GM23338 (cell line): Measurements from ENCODE around the gene FEN1. TPM values are rescaled to one million over a fixed set of nuclear protein-coding genes. Genes with fewer than 3 reads are reported as not detected.

ENCODE experiments used
- ATAC-seq: fragments of 200-7000 bp; cut with Tn5 transposase; 3 replicates; pipeline ENCODE4 v1.9.1; 2020
- DNase-seq: peaks from one replicate; pipeline ENCODE4 v3.0.0-alpha.2; 2015; ENCODE audit warnings: low spot score
- H2AFZ ChIP-seq: fragments of 200-600 bp; sonication (generic); 2 replicates; pipeline ENCODE4 v1.8.0; 2016; ENCODE audit warnings: antibody characterized with exemption, mild to moderate bottlenecking, moderate library complexity
- H3F3A ChIP-seq: fragments of 200-600 bp; sonication (generic); replicated peaks from 2 replicates; pipeline ENCODE4 v1.8.0; 2017; ENCODE audit warnings: antibody characterized with exemption, mixed run types, low read depth
- H3K27ac ChIP-seq: fragments of 200-600 bp; sonication (generic); 2 replicates; pipeline ENCODE4 v1.6.1; 2016; ENCODE audit warnings: low read depth
- H3K27me3 ChIP-seq: fragments of 200-600 bp; sonication (generic); 2 replicates; pipeline ENCODE4 v1.8.0; 2016; ENCODE audit warnings: mild to moderate bottlenecking, mixed run types, moderate library complexity; ENCODE audit not compliant: insufficient read depth
- H3K36me3 ChIP-seq: fragments of 200-600 bp; sonication (generic); 2 replicates; pipeline ENCODE4 v1.8.0; 2016; ENCODE audit warnings: mild to moderate bottlenecking; ENCODE audit not compliant: insufficient read depth
- H3K4me1 ChIP-seq: fragments of 200-600 bp; sonication (generic); 2 replicates; pipeline ENCODE4 v1.8.0; 2016; ENCODE audit warnings: mild to moderate bottlenecking, moderate library complexity; ENCODE audit not compliant: insufficient read depth
- H3K4me2 ChIP-seq: fragments of 200-600 bp; sonication (generic); 2 replicates; pipeline ENCODE4 v1.7.1; 2017; ENCODE audit warnings: mixed run types
- H3K4me3 ChIP-seq: fragments of 200-600 bp; sonication (generic); 2 replicates; pipeline ENCODE4 v1.6.1; 2016; ENCODE audit warnings: mixed run types
- H3K79me2 ChIP-seq: fragments of 200-600 bp; sonication (generic); replicated peaks from 2 replicates; pipeline ENCODE4 v1.8.0; 2017; ENCODE audit warnings: mild to moderate bottlenecking; ENCODE audit not compliant: insufficient read depth
- H3K9me2 ChIP-seq: fragments of 200-600 bp; sonication (generic); 2 replicates; pipeline ENCODE4 v1.8.0; 2017; ENCODE audit not compliant: insufficient read depth
- H4K20me1 ChIP-seq: fragments of 200-600 bp; sonication (generic); replicated peaks from 2 replicates; pipeline ENCODE4 v1.8.0; 2017; ENCODE audit warnings: mild to moderate bottlenecking; ENCODE audit not compliant: insufficient read depth
- H3K27ac Mint-ChIP-seq: 2 replicates; pipeline ENCODE4 v1.8.0; 2020; ENCODE audit warnings: inconsistent platforms, mild to moderate bottlenecking, moderate library complexity, mixed read lengths
- H3K27me3 Mint-ChIP-seq: 3 replicates; pipeline ENCODE4 v1.8.0; 2022; ENCODE audit warnings: low read depth, mild to moderate bottlenecking, moderate library complexity, mixed read lengths, inconsistent platforms; ENCODE audit not compliant: insufficient read depth, poor library complexity
- H3K36me3 Mint-ChIP-seq: 3 replicates; pipeline ENCODE4 v1.8.0; 2021; ENCODE audit warnings: low read depth, mild to moderate bottlenecking, inconsistent platforms, moderate library complexity, mixed read lengths
- H3K4me1 Mint-ChIP-seq: 3 replicates; pipeline ENCODE4 v1.8.0; 2020; ENCODE audit warnings: mild to moderate bottlenecking, inconsistent platforms, mixed read lengths
- H3K4me3 Mint-ChIP-seq: 3 replicates; pipeline ENCODE4 v1.8.0; 2021; ENCODE audit warnings: moderate library complexity, mild to moderate bottlenecking, inconsistent platforms, mixed read lengths
- H3K9me3 Mint-ChIP-seq: 3 replicates; pipeline ENCODE4 v1.8.0; 2020; ENCODE audit warnings: moderate library complexity, mild to moderate bottlenecking, inconsistent platforms, mixed read lengths
- CREB1 ChIP-seq: fragments of 250-450 bp; sonication (Bioruptor Pico); IDR thresholded peaks from 2 replicates; pipeline ENCODE4 v1.5.0; 2020; ENCODE audit warnings: low read depth, mild to moderate bottlenecking, moderate library complexity
- CTCF ChIP-seq, 2 experiments: fragments of 200-600 bp in 1 of 2; sonication (generic) in 1 of 2; conservative IDR thresholded peaks; 2 replicates each; pipeline versions ENCODE4 v1.5.1 to v1.6.1; 2016 to 2017; ENCODE audit warnings: antibody characterized with exemption in 2 of 2, low read depth in 2 of 2, mild to moderate bottlenecking in 2 of 2, moderate library complexity in 1 of 2
- ETS1 ChIP-seq: IDR thresholded peaks from 2 replicates; pipeline ENCODE4 v1.6.1; 2016; ENCODE audit warnings: antibody characterized with exemption
- EZH2 ChIP-seq: fragments of 200-600 bp; sonication (generic); IDR thresholded peaks from one replicate; pipeline ENCODE4 v1.8.0; 2017; ENCODE audit warnings: antibody characterized with exemption, mild to moderate bottlenecking, low read depth; ENCODE audit not compliant: unreplicated experiment
- EZH2phosphoT487 ChIP-seq: fragments of 200-600 bp; sonication (generic); IDR thresholded peaks from one replicate; pipeline ENCODE4 v1.8.1; 2018; ENCODE audit warnings: antibody characterized with exemption; ENCODE audit not compliant: unreplicated experiment
- JUNB ChIP-seq: IDR thresholded peaks from one replicate; pipeline ENCODE4 v1.6.1; 2016; ENCODE audit warnings: antibody characterized with exemption; ENCODE audit not compliant: unreplicated experiment
- NANOG ChIP-seq: IDR thresholded peaks from 2 replicates; pipeline ENCODE4 v1.6.1; 2016; ENCODE audit warnings: antibody characterized with exemption, borderline replicate concordance
- POLR2AphosphoS5 ChIP-seq: IDR thresholded peaks from 2 replicates; pipeline ENCODE4 v1.6.1; 2016; ENCODE audit warnings: antibody characterized with exemption, low read depth
- REST ChIP-seq: IDR thresholded peaks from one replicate; pipeline ENCODE4 v1.6.1; 2018; ENCODE audit warnings: antibody characterized with exemption; ENCODE audit not compliant: unreplicated experiment
- ZNF114 ChIP-seq: fragments of 250-450 bp; sonication (Bioruptor Pico); IDR thresholded peaks from 2 replicates; pipeline ENCODE4 v1.5.0; 2020; ENCODE audit warnings: mild to moderate bottlenecking, moderate library complexity
- polyA plus RNA-seq: library from polyadenylated mRNA; unstranded; fragments of >200 nt; fragmentation: Nextera tagmentation; extraction: Ambion mirVana; gene quantifications from 2 replicates; pipeline ENCODE4 v1.2.1, GENCODE V29; 2016
- total RNA-seq: library from RNA; depleted of rRNA; stranded (reverse); fragments of >200 nt; shearing (Covaris generic); gene quantifications from 2 replicates; pipeline ENCODE4 v1.2.3, GENCODE V29; 2014

FEN1 gene
- total and polyA plus RNA-seq, 2 experiments from 2014 or later: 85.1 to 89.0 TPM

- peaks cover 20% of the 10 kb centered on the region for H3K27me3 Mint-ChIP-seq
- H3K36me3 Mint-ChIP-seq: peaks cover 73% of the 10 kb centered on the region
- Histone ChIP-seq H3F3A (peaks cover 14% of the 10 kb centered on the region), H3K4me1 (peaks cover 6% of the 10 kb centered on the region), H3K79me2 (peaks cover 30% of the 10 kb centered on the region), H3K27ac (no peak overlapping the region), H3K9me2 (peaks cover 5% of the 10 kb centered on the region; the same call in 1 of the 2 replicates), H3K4me3 (no peak overlapping the region), H2AFZ (no peak overlapping the region), H3K36me3 (peaks cover 38% of the 10 kb centered on the region), H3K4me2 (no peak overlapping the region), H3K27me3 (no peaks in the 10 kb centered on the region), H4K20me1 (peaks cover 7% of the 10 kb centered on the region; the same call in 1 of the 2 replicates)
- DNase-seq (no peak), ATAC-seq (no peak)
- TF ChIP-seq JUNB: no peak
- no peak for TF ChIP-seq POLR2AphosphoS5
- no peak for TF ChIP-seq NANOG
- TF ChIP-seq ETS1: no peak
- no peak for TF ChIP-seq REST
- no peak for TF ChIP-seq CTCF (conservative IDR thresholded peaks at IDR 0.05; ENCODE audit: low read depth in 2 of 2)
- no peak for TF ChIP-seq CREB1 (CRISPR knock-in tag)
- TF ChIP-seq EZH2: no peak
- no peak for TF ChIP-seq EZH2phosphoT487
- TF ChIP-seq ZNF114 (CRISPR knock-in tag): no peak
- H3K4me1 Mint-ChIP-seq: peaks cover 14% of the 10 kb centered on the region
- H3K9me3 Mint-ChIP-seq: no peaks in the 10 kb centered on the region; the same call in 2 of the 3 replicates
- H3K27ac Mint-ChIP-seq: no peak overlapping the region
- no peak overlapping the region for H3K4me3 Mint-ChIP-seq
These were observed 20.2 kb downstream of the FEN1 start for GRCh38 chr11:61812736-61813411.
